AG09309 (cell line): ENCODE results near the gene APBA1.

Source experiments
- DNase-seq: peaks from one replicate; pipeline ENCODE4 v3.0.0-alpha.2; 2010; ENCODE audit warnings: low read depth
- H3K4me3 ChIP-seq: 2 replicates; pipeline ENCODE4 v1.5.1; 2011; ENCODE audit warnings: mild to moderate bottlenecking, low read depth, low read length, moderate library complexity; ENCODE audit not compliant: control insufficient read depth
- TF ChIP-seq, protein P1 (sequence below): IDR thresholded peaks from 2 replicates; pipeline ENCODE4 v1.5.1; 2011; ENCODE audit warnings: mild to moderate bottlenecking, low read depth, low read length, inconsistent platforms; ENCODE audit not compliant: insufficient read depth, control insufficient read depth; ENCODE audit errors: missing control alignments

APBA1 gene

DNA sequence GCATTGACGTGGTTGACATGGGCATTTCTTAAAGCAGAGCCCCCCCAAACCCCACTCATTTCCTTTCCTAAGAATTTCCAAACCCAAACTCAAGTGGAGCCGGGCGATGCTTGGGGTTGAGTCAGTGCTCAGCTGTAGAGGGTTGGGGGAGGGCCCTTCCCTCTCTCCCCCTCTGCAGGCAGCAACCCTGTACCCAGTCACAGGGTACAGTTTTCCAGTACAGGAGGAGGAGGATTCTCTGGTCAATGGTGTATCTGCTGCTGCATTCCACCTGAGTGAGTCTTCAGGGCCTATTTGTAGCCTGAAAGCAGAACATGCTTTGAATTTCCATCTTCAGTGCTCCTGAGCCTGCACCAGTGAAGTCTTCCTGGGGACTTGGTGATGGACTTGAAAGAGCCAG, 291.4 kb downstream of the APBA1 start:
- DNase-seq, result no peak
- TF ChIP-seq, protein P1, sequence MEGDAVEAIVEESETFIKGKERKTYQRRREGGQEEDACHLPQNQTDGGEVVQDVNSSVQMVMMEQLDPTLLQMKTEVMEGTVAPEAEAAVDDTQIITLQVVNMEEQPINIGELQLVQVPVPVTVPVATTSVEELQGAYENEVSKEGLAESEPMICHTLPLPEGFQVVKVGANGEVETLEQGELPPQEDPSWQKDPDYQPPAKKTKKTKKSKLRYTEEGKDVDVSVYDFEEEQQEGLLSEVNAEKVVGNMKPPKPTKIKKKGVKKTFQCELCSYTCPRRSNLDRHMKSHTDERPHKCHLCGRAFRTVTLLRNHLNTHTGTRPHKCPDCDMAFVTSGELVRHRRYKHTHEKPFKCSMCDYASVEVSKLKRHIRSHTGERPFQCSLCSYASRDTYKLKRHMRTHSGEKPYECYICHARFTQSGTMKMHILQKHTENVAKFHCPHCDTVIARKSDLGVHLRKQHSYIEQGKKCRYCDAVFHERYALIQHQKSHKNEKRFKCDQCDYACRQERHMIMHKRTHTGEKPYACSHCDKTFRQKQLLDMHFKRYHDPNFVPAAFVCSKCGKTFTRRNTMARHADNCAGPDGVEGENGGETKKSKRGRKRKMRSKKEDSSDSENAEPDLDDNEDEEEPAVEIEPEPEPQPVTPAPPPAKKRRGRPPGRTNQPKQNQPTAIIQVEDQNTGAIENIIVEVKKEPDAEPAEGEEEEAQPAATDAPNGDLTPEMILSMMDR, result no peak
- H3K4me3 ChIP-seq, result no peak overlapping the region

DNA sequence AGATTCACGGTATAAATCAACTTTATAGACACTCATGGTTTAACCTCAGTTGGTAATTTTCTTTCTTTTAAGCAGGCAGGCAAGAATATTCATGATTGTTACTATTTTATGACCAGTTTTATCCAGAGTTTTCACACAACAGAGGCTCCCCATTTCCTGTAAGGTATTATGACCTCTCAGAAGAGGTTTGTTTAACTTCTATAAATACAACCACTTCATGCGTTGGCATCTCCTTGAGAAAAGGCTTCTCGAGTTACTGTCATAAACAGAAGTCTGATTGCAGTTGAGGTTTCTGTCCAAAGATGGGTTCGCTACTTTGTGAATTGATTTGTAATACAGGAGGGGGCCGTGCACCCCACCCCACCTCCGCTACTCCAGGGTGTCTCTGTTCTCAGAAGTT, 291.9 kb downstream of the APBA1 start:
- TF ChIP-seq, protein P1, result no peak
- H3K4me3 ChIP-seq, result no peak overlapping the region
- no peak for DNase-seq

DNA sequence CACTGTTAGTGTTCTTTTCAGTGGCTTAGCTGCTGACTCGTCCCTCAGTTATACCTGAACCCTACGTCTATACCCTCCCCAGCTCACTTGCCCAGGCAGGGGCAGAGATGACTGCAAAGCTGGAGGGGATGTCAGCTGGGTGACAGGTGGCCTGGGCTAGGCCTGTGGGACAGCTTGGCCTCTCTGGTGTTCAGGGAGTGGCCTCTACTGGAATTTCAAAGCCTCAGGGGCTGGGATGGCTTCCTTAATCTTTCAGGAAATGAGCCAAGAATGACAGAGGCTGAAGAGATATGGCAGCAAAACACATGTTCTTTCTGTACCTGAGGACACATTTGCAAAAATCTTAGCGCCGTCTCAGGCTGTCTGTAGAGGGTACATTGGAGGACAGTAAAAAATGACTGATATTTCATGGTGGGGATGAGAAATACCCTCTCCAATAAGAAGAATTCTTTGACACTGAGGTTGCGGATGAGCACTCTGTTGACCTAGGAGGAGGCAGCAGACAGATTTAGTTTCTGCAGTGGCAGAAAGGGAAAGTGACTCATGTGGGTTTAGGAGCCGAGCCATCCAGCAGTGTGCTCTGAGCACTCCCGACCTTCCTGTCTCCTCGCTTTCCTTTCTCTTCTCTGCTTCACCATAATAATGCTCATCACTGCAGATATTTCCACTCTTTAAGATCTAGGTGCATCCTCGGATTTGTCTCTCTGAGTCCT, 292.7 kb downstream of the APBA1 start:
- H3K4me3 ChIP-seq, result no peak overlapping the region
- DNase-seq, result no peak
- TF ChIP-seq, protein P1, result no peak

DNA sequence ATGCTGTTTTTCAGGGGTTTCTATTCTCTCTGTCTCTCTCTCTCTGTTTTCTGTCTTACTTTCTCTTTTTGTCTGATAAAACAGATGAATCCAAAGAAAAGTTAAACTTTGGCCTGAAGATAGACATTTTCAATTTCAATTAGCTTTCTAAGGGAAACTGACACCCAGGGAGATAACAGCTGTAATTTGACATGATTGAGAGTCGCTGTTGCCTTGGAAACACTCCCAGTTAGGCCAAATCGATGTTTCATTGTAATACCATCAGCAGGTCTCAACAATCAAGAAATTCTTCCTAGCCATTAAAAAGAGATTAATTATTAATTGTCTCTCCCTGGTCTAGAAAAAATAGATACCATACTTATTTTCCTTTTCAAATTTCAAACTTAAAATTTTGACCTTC, 294.2 kb downstream of the APBA1 start:
- no peak for DNase-seq
- no peak overlapping the region for H3K4me3 ChIP-seq
- TF ChIP-seq, protein P1, result no peak
